Activated T-cell treated with anti-CD3 and anti-CD28 coated beads, Interleukin-2, amount 50 U/mL, for 72 hours (primary cell): ENCODE measurements around the gene EIF4E1B. TPM values are rescaled to one million over a fixed set of nuclear protein-coding genes. Genes with fewer than 3 reads are reported as not detected.
"Not testable (repeated sequence)": the region's sequence is repeated elsewhere in the genome, so short reads cannot be mapped to it uniquely, and the experiment has no call there.

Experiments
- ATAC-seq, 2 donors: fragments of 150-1000 bp; cut with Tn5 transposase; replicated peaks in 1 of 2; 2 replicates each; pipeline ENCODE4 v1.10.0; 2021; ENCODE audit warnings: moderate library complexity in 2 of 2, mild to moderate bottlenecking in 1 of 2
- DNase-seq, 2 donors: peaks; one replicate each; pipeline ENCODE4 v3.0.0; 2021 to 2022; ENCODE audit warnings: mixed read lengths in 1 of 2
- H3K27ac Mint-ChIP-seq: one replicate; pipeline ENCODE4 v1.8.0; 2022; ENCODE audit warnings: mild to moderate bottlenecking, moderate library complexity, mixed read lengths
- H3K27me3 Mint-ChIP-seq: one replicate; pipeline ENCODE4 v1.8.0; 2022; ENCODE audit warnings: low read depth, mixed read lengths
- H3K36me3 Mint-ChIP-seq, 2 donors: one replicate each; pipeline ENCODE4 v1.8.0; 2022; ENCODE audit warnings: mixed read lengths in 2 of 2, mild to moderate bottlenecking in 1 of 2; ENCODE audit not compliant: insufficient read depth in 2 of 2
- H3K4me1 Mint-ChIP-seq: one replicate; pipeline ENCODE4 v1.8.0; 2022; ENCODE audit warnings: low read depth, mixed read lengths
- H3K4me3 Mint-ChIP-seq, 2 donors: one replicate each; pipeline ENCODE4 v1.8.0; 2022; ENCODE audit warnings: mild to moderate bottlenecking in 2 of 2, mixed read lengths in 2 of 2, moderate library complexity in 2 of 2
- H3K9me3 Mint-ChIP-seq, 2 donors: one replicate each; pipeline ENCODE4 v1.8.0; 2022; ENCODE audit warnings: mixed read lengths in 2 of 2
- total RNA-seq, 2 donors: library from RNA; stranded (reverse); gene quantifications; one replicate each; pipeline ENCODE4 v1.2.3, GENCODE V29; 2022

Gene EIF4E1B, protein sequence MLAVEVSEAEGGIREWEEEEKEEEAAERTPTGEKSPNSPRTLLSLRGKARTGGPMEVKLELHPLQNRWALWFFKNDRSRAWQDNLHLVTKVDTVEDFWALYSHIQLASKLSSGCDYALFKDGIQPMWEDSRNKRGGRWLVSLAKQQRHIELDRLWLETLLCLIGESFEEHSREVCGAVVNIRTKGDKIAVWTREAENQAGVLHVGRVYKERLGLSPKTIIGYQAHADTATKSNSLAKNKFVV
- total RNA-seq: not detected

DNA sequence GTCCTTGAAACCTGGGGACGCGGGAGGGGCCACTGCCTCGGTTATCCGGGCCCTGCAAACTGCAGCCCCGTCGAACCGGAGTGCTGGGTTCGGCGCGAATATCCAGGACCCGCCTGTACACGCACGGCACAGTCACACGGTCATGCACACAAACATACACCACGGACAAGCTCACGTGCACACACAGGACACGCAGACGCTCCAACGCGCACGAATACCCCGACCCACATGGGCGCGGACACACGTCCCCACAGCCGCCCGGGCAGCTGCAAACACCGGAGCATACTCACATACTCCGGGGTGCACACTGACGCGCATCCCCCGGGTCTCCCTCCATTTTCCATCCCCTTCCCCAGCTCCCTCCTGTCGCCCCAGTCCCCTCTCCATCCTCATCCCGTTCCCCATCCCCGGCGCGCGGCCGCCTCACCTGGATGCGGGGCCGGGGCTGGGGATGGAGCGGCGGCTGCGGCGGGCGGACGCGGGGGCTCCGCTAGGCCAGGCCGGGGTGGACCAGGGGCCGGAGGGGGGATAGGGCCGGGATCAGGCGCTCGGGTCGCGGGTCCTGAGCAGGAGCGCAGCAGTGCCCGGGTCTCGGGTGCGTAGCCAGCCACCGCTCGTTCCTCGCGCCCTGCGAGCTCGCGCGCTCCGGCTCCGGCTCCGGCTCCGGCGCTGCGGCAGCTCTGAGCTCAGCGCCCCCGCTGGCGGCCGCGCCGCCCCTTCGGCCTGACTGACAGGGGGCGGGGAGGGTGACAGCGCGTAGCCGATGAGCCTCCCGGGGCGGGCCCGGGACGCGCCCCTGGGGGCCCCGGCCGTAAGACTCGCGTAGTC is at the start of gene EIF4E1B, which contains the start of gene SNCB:
EIF4E1B (plus strand) TSS at position 823 of the 828 bp plus-strand sequence. CDS start 12,113 bp downstream, outside the sequence.
SNCB (minus strand) TSS at position 682 of the 828 bp plus-strand sequence. CDS start 880 bp downstream, outside the sequence.
- ATAC-seq (peak; percentile 98), DNase-seq (peak; percentile 77)
- Mint-ChIP-seq H3K4me3 (peak within 1 kb of the TSS; percentile 67 to 74), H3K9me3 (no peaks in the 10 kb centered on the region), H3K27ac (no peak within 1 kb of the TSS), H3K27me3 (peaks cover 80% of the 10 kb centered on the region), H3K36me3 (no peaks in the 10 kb centered on the region), H3K4me1 (peaks cover 17% of the 10 kb centered on the region)

DNA sequence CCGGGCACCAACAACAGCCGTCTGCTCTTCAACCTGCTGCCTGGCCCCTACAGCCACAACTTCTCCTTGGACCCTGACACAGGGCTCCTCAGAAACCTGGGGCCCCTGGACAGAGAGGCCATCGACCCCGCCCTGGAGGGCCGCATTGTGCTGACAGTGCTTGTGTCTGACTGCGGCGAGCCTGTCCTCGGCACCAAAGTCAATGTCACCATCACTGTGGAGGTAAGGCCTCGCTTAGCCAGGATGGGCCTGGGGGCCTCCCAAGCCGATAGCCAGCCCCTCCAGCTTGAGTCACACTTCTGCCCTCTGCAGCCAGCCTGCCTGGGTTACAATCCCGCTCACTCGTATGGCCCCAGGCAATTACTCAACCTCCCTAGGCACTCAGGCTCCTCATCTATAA is 49.1 kb upstream of the EIF4E1B start:
- Mint-ChIP-seq H3K4me3 (no peak overlapping the region), H3K27me3 (no peaks in the 10 kb centered on the region)

DNA sequence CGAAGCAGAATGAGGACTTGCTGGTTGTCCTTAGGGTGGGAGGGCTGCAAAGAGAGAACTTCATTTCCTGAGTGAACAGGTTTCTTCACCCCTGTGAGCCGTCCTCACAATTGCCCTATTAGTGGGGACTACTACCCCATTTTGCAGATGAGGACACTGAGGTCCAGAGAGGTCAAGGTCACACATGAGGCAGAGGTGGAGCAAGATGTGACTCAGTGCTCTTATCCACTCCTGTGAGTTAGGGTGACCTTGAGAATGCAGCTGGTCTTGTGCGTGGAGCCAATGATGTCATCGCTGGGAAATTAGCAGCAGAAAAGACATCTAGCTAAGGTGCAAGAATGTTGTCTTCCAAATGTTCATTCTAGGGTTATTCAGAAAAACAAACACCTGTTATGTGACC is 47.4 kb upstream of the EIF4E1B start:
- no peak overlapping the region for H3K4me3 Mint-ChIP-seq
- peaks cover 3 to 6% of the 10 kb centered on the region in 2 donors for H3K9me3 Mint-ChIP-seq
- peaks cover 2 to 6% of the 10 kb centered on the region in 2 donors for H3K36me3 Mint-ChIP-seq
- H3K27me3 Mint-ChIP-seq: no peaks in the 10 kb centered on the region
- no peak for ATAC-seq
- H3K4me1 Mint-ChIP-seq: no peaks in the 10 kb centered on the region
- no peak overlapping the region for H3K27ac Mint-ChIP-seq
- no peak for DNase-seq

More for the DNA sequence above, 49.1 kb upstream of the EIF4E1B start:
- H3K36me3 Mint-ChIP-seq: peaks cover 2 to 4% of the 10 kb centered on the region in 2 donors
- ATAC-seq: no peak
- no peak for DNase-seq
- H3K27ac Mint-ChIP-seq: no peak overlapping the region
- peaks cover 3 to 6% of the 10 kb centered on the region in 2 donors for H3K9me3 Mint-ChIP-seq
- no peaks in the 10 kb centered on the region for H3K4me1 Mint-ChIP-seq

DNA sequence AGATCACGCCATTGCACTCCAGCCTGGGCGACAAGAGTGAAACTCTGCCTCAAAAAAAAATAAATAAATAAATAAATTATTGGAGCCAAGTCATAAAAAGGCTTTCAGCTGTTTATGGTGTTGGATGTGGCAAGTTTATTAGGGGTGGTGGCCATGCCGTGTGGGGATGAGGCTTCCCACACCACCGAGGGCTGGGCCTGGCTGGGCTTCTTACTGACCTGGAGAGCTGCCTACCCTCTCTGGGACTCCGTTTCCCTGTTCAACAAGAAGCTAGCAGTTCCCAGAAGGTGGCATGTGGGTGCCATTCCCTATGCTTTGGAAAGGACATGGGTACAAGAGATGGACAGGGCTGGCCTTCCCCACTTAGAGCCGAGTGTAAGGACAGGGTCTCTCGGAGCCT is 43.1 kb upstream of the EIF4E1B start:
- ATAC-seq (no peak), DNase-seq (no peak)
- no peaks in the 10 kb centered on the region for H3K27me3 Mint-ChIP-seq
- no peak overlapping the region for H3K4me3 Mint-ChIP-seq
- H3K9me3 Mint-ChIP-seq: peaks cover 3 to 6% of the 10 kb centered on the region in 2 donors
- H3K4me1 Mint-ChIP-seq: no peaks in the 10 kb centered on the region
- H3K27ac Mint-ChIP-seq: no peak overlapping the region
- peaks cover 2 to 6% of the 10 kb centered on the region in 2 donors for H3K36me3 Mint-ChIP-seq

DNA sequence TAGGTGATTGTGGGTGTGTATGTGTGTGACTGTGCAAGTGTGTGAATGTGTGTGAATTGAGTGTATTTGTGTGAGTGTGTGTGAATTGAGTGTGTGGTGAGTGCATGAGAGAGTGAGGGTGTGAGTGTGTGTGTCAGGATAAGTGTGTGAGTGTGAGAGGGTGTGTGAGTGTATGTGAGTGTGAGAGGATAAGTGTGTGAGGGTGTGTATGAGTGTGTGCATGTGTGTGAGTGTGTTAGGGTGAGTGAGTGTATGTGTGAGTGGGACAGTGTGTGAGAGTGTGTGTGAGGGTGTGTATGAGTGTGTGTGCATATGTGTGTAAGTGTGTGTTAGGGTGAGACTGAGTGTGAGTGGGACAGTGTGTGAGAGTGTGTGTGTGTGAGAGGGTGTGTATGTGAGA is 42.2 kb upstream of the EIF4E1B start:
- peaks cover 3 to 6% of the 10 kb centered on the region in 2 donors for H3K9me3 Mint-ChIP-seq
- H3K27ac Mint-ChIP-seq: no peak overlapping the region
- DNase-seq: no peak
- H3K4me1 Mint-ChIP-seq: no peaks in the 10 kb centered on the region
- peaks cover 2 to 6% of the 10 kb centered on the region in 2 donors for H3K36me3 Mint-ChIP-seq
- no peak for ATAC-seq
- H3K27me3 Mint-ChIP-seq: no peaks in the 10 kb centered on the region
- H3K4me3 Mint-ChIP-seq: no peak overlapping the region

DNA sequence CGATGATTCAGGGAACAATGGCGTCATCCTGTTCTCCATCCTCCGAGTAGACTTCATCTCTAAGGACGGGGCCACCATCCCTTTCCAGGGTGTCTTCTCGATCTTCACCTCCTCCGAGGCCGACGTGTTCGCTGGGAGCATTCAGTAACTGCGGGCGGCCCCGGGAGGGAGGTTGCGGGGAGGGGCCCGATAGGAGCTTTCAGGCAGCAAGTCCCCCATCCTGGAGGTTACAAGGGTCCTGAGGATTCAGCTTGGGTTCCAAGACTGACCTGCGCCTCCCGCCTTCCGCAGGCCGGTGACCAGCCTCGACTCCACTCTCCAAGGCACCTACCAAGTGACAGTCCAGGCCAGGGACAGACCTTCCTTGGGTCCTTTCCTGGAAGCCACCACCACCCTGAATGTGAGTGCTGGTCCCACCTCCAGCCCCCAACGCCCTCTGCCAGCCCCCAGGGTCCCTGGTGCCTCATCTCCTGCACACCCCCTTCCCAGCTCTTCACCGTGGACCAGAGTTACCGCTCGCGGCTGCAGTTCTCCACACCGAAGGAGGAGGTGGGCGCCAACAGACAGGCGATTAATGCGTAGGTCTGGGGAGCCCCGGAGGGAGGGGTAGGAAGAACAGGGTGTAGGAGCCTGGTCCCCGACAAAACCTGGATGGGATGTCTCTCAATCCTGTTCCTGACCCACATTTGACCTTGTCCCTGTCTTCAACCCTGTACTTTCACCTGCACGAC is 41.3 kb upstream of the EIF4E1B start:
- Mint-ChIP-seq H3K4me3 (no peak overlapping the region), H3K27me3 (no peaks in the 10 kb centered on the region), H3K9me3 (peaks cover 3 to 6% of the 10 kb centered on the region in 2 donors), H3K4me1 (no peaks in the 10 kb centered on the region), H3K27ac (no peak overlapping the region), H3K36me3 (peaks cover 0 to 6% of the 10 kb centered on the region in 2 donors)
- no peak for ATAC-seq
- no peak for DNase-seq

DNA sequence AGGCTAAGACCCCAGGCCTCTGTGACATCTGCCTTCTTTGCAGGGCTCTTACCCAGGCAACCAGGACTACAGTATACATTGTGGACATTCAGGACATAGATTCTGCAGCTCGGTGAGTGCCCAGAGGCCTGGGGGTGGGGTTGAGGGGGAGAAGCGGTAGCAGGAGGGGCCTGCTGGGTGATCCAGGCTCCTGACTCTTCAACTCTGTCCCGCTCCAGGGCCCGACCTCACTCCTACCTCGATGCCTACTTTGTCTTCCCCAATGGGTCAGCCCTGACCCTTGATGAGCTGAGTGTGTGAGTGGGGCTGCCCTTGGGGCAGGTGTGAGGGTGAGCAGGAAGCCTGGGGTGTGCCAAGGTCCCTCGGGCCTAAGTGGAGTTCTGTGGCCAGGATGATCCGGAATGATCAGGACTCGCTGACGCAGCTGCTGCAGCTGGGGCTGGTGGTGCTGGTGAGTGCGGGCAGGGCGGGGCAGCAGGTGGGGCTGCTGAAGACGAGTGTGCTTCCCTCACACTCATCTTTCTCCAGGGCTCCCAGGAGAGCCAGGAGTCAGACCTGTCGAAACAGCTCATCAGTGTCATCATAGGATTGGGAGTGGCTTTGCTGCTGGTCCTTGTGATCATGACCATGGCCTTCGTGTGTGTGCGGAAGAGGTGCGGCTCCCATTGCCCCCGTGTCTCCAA is 40.3 kb upstream of the EIF4E1B start:
- Mint-ChIP-seq H3K36me3 (peaks cover 0 to 6% of the 10 kb centered on the region in 2 donors), H3K4me1 (no peaks in the 10 kb centered on the region), H3K4me3 (no peak overlapping the region), H3K27me3 (no peaks in the 10 kb centered on the region), H3K27ac (no peak overlapping the region), H3K9me3 (peaks cover 2 to 4% of the 10 kb centered on the region in 2 donors)
- DNase-seq: no peak
- no peak for ATAC-seq

DNA sequence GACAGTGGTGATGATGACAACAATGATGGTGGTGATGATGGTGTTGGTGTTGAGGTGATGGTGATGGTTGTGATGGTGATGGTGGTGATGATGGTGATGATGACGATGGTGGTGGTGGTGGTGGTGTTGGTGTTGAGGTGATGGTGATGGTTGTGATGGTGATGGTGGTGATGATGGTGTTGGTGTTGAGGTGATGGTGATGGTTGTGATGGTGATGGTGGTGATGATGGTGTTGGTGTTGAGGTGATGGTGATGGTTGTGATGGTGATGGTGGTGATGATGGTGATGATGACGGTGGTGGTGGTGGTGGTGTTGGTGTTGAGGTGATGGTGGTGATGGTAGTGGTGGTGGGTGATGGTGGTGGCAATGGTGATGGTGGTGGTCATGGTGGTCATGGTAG is 38.8 kb upstream of the EIF4E1B start:
- not testable (repeated sequence) for H3K27ac Mint-ChIP-seq, H3K36me3 Mint-ChIP-seq, DNase-seq, H3K4me3 Mint-ChIP-seq, H3K27me3 Mint-ChIP-seq, H3K9me3 Mint-ChIP-seq, ATAC-seq, H3K4me1 Mint-ChIP-seq

DNA sequence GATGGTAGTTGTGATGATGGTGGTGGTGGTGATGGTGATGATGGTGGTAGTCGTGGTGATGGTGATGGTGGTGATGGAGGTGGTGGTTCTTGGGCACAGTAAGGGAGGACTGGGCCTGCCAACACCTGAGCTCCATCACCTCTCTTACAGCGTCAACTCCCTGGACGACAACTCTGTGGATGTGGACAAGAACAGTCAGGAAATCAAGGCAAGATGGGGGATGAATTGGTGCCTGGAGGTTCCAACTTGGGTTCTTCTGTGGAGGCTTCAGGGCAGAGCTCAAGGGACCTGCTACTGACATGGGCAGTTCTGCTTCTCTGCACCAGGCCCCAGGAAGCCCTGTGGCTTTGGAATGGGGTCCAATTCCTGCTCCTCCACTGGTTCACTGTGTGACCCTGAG is 37.9 kb upstream of the EIF4E1B start:
- H3K4me1 Mint-ChIP-seq: peaks cover 4% of the 10 kb centered on the region
- no peaks in the 10 kb centered on the region for H3K36me3 Mint-ChIP-seq
- ATAC-seq (no peak), DNase-seq (no peak)
- H3K27ac Mint-ChIP-seq: no peak overlapping the region
- H3K27me3 Mint-ChIP-seq: peaks cover 5% of the 10 kb centered on the region
- H3K9me3 Mint-ChIP-seq: no peaks in the 10 kb centered on the region
- H3K4me3 Mint-ChIP-seq: no peak overlapping the region

DNA sequence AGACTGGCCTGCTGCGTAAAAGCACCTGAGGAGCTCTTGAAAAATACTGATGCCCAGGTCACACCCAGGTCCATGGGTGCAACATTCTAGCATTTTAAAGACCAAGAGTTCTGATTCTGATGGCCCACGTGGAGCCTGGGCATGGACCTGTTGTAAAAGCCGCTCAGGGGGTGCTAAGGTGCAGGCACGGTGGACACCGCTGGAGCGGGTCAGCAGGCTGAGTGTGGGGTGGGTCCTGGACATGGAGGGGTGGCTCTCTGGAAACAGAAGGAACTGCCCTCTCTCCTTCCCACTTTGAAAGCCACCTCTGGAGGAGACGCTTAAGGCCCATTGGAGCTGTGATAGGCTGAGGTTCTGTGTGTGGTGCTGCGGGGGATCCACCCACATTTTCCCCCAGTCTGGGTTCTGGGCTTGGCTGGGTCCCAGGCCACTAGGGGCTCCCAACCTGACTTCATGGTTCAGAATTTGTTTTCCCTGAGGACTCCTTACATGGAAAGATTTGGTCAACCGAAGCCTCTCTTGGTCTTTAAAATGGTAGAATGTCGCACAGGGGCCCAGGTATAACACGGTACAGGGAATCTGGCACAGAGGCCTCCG is 37.1 kb upstream of the EIF4E1B start:
- peaks cover 4% of the 10 kb centered on the region for H3K4me1 Mint-ChIP-seq
- ATAC-seq (no peak), DNase-seq (no peak)
- H3K4me3 Mint-ChIP-seq: no peak overlapping the region
- H3K27ac Mint-ChIP-seq: no peak overlapping the region
- no peaks in the 10 kb centered on the region for H3K9me3 Mint-ChIP-seq
- H3K36me3 Mint-ChIP-seq: no peaks in the 10 kb centered on the region
- H3K27me3 Mint-ChIP-seq: peaks cover 5% of the 10 kb centered on the region

DNA sequence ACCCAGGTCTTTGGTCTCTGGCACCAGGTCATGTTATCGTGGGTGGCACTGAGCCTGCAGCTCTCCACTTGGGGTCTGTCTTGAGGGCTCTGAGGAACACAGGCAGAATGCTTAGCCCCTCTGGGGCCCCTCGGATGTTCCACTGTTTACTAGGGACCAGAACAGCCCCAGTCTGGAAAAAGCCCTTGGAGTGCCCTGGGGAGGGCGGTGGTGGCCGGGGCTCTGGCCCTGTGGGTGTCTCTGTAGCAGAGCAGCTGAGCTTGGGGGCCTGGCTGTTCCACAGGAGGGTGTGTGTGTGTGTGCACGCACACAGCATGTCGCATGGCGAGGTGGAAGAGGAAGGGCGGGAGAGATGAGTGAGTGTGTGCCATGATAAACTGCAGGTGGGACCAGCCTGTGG is 35.9 kb upstream of the EIF4E1B start:
- H3K27ac Mint-ChIP-seq: no peak overlapping the region
- DNase-seq (no peak), ATAC-seq (no peak)
- H3K4me3 Mint-ChIP-seq: peak overlapping the region in 1 of 2 donors; percentile 21
- no peaks in the 10 kb centered on the region for H3K9me3 Mint-ChIP-seq
- H3K36me3 Mint-ChIP-seq: no peaks in the 10 kb centered on the region
- peaks cover 13% of the 10 kb centered on the region for H3K27me3 Mint-ChIP-seq
- H3K4me1 Mint-ChIP-seq: peaks cover 8% of the 10 kb centered on the region

DNA sequence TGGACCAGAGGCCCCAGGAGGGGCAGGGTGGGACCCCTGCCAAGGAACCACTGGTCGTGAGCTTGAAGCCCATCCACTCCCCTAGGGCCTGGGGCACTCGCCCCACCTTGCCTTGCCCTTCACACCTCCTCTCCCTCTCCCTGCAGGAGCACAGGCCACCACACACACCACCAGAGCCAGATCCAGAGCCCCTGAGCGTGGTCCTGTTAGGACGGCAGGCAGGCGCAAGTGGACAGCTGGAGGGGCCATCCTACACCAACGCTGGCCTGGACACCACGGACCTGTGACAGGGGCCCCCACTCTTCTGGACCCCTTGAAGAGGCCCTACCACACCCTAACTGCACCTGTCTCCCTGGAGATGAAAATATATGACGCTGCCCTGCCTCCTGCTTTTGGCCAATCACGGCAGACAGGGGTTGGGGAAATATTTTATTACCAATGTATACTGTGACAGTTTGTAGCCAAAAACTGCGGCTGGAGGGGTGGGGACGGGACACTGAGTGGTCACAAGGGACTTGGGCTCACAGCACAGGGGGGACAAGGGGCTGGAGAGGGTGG is 35.0 kb upstream of the EIF4E1B start:
- Mint-ChIP-seq H3K4me1 (peaks cover 15% of the 10 kb centered on the region), H3K27ac (no peak overlapping the region), H3K4me3 (no peak overlapping the region), H3K36me3 (no peaks in the 10 kb centered on the region), H3K27me3 (peaks cover 13% of the 10 kb centered on the region), H3K9me3 (no peaks in the 10 kb centered on the region)
- DNase-seq (no peak), ATAC-seq (no peak)
